GM20431 (cell line): ENCODE measurements around the gene SLITRK1.

Experiments
- in situ Hi-C: fragments of 300-500 bp; cut with MseI, MboI; formaldehyde crosslinking; loops from one replicate; pipeline ENCODE4 v1.15.0; 2020; ENCODE audit warnings: low sequenced_read_pairs; ENCODE audit not compliant: unreplicated experiment

SLITRK1 gene, protein sequence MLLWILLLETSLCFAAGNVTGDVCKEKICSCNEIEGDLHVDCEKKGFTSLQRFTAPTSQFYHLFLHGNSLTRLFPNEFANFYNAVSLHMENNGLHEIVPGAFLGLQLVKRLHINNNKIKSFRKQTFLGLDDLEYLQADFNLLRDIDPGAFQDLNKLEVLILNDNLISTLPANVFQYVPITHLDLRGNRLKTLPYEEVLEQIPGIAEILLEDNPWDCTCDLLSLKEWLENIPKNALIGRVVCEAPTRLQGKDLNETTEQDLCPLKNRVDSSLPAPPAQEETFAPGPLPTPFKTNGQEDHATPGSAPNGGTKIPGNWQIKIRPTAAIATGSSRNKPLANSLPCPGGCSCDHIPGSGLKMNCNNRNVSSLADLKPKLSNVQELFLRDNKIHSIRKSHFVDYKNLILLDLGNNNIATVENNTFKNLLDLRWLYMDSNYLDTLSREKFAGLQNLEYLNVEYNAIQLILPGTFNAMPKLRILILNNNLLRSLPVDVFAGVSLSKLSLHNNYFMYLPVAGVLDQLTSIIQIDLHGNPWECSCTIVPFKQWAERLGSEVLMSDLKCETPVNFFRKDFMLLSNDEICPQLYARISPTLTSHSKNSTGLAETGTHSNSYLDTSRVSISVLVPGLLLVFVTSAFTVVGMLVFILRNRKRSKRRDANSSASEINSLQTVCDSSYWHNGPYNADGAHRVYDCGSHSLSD

DNA sequence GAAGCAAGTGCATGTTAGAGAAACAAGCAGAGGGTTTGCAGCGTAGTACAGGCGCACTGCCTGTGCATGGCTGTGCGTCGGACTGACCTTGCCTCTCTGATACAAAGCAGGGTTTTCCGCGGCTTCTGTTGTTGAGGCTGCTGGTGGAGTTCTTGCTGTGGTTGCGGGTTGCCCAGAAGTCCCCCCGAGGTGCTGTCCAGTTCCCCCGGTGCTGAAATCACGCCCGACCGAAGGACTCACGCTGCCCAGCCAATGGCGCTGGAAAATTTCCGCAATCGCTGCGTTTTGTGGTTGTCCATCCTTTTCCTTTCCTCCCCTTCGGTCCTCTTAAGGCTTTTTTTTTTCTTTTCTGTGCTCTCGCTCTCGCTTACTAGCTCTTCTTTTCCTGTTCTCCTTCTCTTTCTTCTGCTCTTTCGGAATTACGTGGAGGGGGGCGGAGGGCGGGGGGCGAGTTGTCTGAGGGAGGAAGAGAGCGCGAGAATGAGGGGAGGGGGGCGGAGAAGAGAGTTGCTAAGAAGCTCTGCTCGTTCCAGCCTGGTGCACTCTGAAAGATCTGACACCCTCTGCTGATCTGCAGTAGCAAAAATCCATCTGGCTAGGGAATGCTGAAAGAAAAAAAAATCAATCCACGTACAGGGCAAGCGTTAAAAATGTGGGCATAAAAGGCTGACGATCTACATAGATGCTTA, at the start of gene SLITRK1:
Gene SLITRK1, minus strand, starts transcription at position 558 of the 689 bp plus-strand sequence. CDS start 967 bp downstream, outside the sequence.
- in situ Hi-C loops: no loop called here

DNA sequence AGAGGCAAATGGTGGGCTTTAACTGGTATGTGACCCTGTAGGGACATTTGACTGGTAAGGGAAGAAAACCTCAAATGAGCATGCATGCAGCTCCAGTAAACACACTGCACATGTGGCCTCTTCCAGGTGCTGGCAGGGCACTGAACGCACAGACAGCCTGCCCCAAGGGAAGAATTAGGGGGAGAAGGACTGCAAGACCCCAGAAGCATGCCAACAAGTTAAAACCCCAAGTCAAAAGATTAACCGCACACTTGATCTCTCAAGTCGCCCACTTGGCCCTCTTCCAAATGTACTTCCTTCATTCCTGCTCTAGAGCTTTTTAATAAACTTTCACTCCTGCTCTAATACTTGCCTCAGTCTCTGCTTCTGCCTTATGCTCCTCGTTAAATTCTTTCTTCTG, 46.9 kb upstream of the SLITRK1 start:
- in situ Hi-C loops: no loop called here

DNA sequence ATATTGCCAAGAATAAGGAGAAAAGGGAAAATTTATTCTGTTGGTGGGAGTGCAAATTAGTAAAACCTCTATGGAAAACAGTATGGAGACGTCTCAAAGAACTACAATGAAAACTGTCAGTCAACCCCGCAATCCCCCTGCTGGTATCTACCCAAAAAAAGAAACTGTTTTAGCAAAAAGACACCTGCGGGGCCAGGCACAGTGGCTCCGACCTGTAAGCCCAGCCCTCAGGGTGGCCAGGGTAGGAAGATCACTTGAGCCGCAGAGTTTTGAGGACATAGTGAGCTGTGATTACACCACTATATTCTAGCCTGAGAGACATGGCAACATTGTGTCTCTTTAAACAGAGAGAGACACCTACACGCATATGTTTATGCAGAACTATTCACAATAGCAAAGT, 37.5 kb upstream of the SLITRK1 start:
- in situ Hi-C loops: no loop called here

DNA sequence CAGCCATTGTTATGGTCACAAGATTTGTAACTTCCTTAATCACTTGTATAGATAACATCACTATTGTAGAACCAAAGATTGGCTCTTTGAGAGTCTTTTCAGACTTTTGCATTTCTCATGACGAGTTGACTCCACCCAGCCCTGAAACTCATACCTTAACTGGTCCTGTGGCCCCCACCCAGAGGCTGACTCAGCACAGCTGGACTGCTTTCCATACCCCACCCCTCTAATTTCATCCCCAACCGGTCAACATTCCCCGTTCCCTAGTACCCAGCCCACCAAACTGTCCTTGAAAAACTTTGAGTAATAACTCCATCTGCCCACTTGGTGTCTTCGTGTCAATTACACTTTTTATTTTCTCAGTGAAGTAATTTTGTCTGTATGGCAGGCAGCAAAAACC, 32.1 kb upstream of the SLITRK1 start:
- in situ Hi-C loops: no loop called here

DNA sequence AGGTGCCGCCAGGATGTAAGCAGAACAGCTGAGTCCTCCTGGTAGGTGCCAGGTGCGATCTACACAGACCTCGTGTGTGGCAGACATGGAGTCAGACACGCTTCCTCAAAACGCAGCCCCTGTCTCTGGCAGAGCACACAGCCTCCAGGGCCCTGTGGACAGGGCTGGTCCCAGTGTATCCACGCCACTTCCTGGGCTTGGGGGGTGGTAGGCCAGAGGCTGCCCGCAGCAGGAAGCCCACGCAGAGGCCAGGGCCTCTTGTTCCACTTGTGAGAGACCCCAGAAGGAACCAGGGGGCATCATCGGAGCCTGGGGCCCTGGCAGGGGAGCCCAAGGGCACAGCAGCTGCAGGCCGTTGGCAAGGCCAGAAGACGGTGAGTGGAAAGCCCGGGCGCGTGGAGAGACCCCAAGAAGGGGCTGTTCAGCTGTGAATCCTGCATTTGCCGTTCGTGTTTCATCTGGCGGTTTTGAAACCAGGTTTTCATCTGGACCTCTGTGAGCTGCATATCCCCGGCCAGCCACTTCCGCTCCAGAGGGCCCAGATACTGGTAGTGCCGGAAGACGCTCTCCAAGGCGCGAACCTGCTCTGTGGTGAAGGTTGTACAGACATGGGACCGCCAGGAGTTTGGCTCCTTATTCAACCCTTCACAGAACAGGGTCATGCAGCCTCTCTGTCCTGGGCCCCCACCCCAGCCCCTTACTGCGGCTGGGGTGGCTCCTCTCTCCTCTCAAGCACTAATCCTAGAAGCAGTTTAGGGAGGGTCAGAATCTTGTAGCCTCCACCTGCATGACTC, 25.1 kb upstream of the SLITRK1 start:
- in situ Hi-C loops: no loop called here

DNA sequence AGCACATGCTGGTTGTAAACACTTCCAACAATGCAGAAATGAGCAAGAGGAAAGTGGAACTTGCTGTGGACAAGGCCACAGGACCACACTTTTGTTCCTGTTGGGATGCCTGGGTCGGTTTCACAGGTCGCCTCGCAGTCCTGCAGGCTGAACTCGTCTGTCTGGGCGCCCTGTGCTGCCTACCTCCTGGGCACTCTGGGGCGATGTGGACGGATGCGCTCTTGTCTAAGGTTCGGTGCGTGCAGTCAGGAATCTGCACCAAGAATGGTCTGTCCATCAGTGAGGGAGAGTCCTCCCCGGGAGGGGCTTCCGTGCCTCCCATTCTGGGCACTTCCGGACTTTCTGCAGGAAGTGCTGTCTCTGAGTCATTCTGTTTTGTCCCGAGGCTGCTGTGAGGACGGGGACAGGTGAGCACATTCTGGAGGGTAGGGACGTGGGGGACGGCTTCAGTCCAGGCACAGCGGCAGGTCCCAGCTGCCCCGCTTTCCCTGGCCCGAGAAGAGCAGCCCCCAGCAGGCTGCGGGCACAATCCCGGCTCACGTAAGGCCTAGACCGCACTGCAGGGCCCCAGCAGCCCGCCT, 24.1 kb upstream of the SLITRK1 start:
- in situ Hi-C loops: no loop called here

DNA sequence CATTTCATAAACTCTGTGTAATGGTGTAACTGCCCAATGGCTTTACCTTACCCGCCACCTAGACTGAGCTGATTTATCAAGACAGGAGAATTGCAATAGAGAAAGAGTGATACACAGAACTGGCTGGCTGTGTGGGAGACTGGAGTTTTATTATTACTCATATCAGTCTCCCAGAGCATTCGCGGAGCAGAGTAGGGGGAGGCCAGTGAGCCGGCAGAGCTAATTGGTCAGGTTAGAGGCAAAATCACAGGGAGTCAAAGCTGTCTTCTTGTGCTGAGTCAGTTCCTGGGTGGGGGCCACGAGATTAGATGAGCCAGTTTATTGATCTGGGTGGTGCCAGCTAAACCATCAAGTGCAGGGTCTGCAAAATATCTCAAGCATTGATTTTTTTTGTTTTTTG, 23.4 kb upstream of the SLITRK1 start:
- in situ Hi-C loops: no loop called here

DNA sequence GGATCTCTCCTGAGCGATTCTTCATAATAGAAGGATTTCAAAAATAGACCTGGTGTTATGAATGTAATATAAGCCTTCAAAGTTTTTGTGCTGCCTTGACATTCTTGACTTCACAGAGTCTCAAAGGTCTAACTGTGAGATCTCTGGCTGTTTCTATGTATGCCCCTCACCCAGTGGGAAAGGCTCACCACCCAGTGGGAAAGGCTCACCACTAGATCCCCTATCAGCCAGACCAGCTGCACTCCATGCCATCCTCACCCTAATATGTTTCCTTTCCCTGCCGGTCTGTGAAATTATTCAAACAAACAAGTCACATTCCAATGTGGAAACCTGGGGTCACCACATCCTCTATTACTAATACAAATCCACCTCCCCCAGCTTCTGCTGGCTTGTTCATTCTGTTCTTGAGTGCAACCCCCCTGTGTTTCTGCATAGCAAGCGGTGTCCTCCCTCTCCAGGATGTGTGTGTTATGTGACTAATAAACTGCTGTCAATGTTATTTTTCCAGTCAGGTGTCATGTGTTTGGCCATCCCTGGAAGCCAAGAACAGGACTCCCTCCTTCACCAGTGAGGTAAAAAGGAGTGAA, 13.8 kb upstream of the SLITRK1 start:
- in situ Hi-C loops: no loop called here

DNA sequence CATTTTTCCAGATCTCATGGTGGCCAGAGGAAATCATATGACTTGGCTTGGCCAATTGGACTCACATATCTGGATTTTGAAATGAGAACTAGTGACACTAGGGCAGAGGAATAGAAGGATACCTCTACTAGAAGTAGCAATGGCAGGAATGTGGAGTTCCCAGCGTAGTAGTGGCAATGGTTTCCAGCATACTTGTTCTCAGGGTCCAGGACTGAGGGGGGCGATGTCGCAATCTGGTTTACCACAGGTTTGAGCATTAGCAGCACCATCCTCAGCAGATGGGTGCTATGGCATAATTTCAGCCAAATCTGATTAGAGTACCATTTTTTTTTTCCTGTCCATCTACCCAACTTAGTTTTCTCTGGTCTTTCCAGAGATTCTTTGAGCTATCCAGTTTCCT, 8.1 kb upstream of the SLITRK1 start:
- in situ Hi-C loops: no loop called here

DNA sequence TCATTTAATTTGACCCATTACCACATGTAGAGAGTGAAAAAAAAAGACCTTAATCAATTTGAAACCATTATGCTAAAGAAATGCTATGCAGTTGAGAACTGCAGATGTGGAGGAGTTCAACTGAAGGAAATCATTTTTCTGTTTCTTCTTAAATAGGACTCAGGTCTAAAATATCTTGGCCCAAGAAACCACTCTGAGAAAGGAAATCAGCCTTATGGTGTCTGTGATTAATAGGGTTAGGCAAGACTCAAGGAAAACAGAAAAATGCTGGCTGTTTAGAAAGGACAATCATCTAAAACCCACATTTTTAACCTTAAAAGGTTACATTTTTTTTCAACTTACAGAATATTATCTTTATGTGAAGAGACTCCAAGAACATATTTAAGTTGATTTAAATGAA, 1.9 kb upstream of the SLITRK1 start:
- in situ Hi-C loops: no loop called here

DNA sequence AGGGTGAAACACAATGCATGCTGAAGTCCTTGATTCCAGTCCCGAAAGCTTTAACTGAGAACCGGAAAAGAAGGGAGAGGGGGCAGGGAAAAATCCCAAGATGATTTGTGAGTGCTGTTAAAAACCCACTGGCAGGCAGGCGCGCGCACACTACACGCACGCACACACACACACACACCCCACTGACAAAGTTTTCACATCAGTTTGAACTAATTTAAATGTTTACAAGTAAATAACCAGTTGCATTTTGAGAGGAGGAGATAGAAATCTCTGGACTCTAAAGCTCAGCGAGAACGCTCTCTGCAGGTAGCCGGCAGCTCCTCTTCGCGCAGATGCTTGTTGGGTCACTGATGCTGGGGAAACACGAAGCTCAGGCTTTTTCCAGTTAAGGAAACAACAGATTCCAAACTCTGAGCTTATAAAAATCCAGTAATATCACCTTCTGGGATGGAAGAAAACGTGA, 818 bp upstream of the SLITRK1 start:
- in situ Hi-C loops: no loop called here

DNA sequence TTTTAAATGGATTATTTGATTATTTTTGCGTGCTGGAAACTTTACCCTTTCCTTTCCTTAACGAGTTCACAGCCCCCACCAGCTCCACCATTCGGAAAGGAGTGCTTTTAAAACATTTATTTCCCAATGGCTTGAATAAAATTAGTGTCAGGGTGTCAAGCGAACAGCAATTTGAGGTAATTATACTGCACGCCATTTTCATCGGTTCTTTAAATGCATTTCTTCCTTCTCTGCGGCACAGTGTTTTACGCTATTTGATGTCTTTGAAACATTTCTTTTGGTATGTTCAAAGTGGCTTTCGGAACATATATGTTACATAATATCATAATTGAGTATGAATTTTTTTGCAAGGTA, 309 bp upstream of the SLITRK1 start:
- in situ Hi-C loops: no loop called here

DNA sequence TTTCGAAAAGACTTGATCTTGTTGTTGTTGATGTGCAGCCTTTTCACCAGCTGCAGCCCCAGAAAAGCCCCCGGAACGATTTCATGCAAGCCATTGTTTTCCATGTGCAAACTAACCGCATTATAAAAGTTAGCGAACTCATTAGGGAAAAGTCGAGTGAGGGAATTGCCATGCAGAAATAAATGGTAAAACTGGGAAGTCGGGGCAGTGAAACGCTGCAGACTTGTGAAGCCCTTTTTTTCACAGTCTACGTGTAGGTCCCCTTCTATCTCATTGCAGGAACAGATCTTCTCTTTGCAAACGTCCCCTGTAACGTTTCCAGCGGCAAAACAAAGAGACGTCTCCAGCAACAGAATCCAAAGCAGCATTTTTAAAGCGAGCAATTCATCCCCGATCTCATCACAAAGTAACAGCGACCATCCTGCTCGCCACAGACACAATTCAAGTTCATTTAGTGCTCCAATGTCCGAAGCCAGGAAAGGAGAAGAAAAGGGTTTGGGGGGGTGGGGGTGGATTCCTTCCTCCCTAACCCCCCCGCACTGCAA, 1.1 kb downstream of the SLITRK1 start:
- in situ Hi-C loops: no loop called here

DNA sequence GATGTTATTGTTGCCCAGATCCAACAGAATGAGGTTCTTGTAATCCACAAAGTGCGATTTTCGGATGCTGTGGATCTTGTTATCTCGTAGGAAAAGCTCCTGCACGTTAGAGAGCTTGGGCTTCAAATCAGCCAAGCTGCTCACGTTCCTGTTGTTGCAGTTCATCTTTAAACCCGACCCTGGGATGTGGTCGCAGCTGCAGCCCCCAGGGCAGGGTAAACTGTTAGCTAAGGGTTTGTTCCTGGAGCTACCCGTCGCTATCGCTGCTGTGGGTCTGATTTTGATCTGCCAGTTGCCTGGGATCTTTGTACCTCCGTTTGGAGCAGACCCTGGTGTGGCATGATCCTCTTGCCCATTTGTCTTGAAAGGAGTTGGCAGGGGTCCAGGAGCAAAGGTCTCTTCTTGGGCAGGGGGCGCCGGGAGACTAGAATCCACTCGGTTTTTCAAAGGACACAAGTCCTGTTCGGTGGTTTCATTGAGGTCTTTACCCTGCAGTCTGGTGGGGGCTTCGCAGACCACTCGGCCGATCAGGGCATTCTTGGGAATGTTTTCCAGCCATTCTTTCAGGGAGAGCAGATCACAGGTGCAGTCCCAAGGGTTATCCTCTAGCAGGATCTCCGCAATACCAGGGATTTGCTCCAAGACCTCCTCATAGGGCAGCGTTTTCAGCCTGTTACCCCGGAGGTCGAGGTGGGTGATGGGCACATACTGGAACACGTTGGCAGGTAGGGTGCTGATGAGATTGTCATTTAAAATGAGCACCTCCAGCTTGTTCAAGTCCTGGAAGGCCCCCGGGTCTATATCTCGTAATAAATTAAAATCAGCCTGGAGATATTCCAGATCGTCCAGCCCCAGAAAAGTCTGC, 1.8 kb downstream of the SLITRK1 start:
- in situ Hi-C loops: no loop called here

DNA sequence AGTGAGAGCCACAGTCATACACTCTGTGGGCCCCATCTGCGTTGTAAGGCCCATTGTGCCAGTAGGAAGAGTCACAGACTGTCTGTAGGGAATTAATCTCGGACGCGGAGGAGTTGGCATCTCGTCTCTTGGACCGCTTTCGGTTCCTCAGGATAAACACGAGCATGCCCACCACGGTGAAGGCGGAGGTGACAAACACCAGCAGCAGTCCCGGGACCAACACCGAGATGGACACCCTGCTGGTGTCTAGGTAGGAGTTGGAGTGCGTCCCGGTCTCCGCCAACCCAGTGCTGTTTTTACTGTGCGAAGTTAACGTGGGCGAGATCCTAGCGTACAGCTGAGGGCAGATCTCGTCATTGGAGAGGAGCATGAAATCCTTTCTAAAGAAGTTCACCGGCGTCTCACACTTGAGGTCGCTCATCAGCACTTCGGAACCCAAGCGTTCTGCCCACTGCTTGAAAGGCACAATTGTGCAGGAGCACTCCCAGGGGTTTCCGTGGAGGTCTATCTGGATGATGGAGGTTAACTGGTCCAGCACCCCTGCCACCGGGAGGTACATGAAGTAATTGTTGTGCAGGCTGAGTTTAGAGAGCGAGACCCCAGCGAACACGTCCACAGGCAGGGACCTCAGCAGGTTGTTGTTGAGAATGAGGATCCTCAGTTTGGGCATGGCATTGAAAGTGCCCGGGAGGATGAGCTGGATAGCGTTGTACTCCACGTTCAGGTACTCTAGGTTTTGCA, 2.7 kb downstream of the SLITRK1 start:
- in situ Hi-C loops: no loop called here

DNA sequence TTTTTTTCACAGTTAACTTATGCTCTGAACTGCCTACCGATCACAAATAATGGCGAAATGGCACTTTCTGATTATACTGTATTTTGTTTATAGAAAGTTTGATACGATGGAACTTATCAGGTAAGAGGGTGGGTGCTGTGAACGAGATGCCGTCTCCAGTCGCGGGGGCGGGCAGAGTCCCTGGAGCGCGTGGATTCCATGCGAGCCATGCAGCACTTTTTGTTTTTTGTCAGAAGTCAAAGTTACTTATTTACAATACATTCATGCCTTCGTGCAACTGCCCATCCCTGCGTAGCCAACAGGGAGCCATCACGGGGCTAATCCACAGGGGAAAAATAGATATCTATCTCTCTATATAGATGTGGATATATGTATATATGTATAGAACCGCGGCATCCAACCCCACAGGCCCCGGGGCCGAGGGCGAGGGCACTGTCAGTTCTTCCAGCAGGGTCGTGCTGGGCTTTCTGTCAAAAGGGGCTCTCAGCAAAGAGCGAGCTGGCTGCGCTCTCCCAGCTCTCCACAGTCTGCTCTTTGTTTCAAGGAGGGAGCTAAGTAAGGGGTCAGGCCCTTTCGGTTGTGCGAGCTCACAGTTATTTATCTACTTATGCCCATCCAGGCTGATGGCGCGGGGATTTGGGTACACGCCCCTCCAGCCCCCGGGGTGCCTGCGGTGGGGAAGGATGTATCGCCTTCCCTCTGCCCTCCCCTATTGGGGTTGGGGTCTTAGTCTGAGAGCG, 3.4 kb downstream of the SLITRK1 start:
- in situ Hi-C loops: no loop called here
